Ishikawa (cell line): ENCODE data around the gene NRG2.

Experiments used
- CEBPB ChIP-seq: IDR thresholded peaks from 2 replicates; pipeline ENCODE4 v1.6.1; 2012
- CREB1 ChIP-seq: IDR thresholded peaks from 2 replicates; pipeline ENCODE4 v1.6.1; 2012; ENCODE audit warnings: low read depth
- EGR1 ChIP-seq: IDR thresholded peaks from 2 replicates; pipeline ENCODE4 v1.6.1; 2012
- EP300 ChIP-seq: IDR thresholded peaks from 2 replicates; pipeline ENCODE4 v1.6.1; 2012; ENCODE audit warnings: borderline replicate concordance
- FOXM1 ChIP-seq: IDR thresholded peaks from 2 replicates; pipeline ENCODE4 v1.6.1; 2012; ENCODE audit warnings: low read depth, borderline replicate concordance
- MAX ChIP-seq: IDR thresholded peaks from 2 replicates; pipeline ENCODE4 v1.6.1; 2012
- RAD21 ChIP-seq: IDR thresholded peaks from 2 replicates; pipeline ENCODE4 v1.6.1; 2012; ENCODE audit warnings: low read depth
- REST ChIP-seq: IDR thresholded peaks from 2 replicates; pipeline ENCODE4 v1.6.1; 2012; ENCODE audit warnings: low read depth, mild to moderate bottlenecking
- TAF1 ChIP-seq: IDR thresholded peaks from 2 replicates; pipeline ENCODE4 v1.6.1; 2012; ENCODE audit warnings: low read depth, mild to moderate bottlenecking
- TCF12 ChIP-seq: IDR thresholded peaks from 2 replicates; pipeline ENCODE4 v1.6.1; 2012; ENCODE audit warnings: low read depth
- USF1 ChIP-seq: IDR thresholded peaks from 2 replicates; pipeline ENCODE4 v1.6.1; 2012
- YY1 ChIP-seq: IDR thresholded peaks from 2 replicates; pipeline ENCODE4 v1.6.1; 2012; ENCODE audit warnings: low read depth
- ZBTB7A ChIP-seq: IDR thresholded peaks from 2 replicates; pipeline ENCODE4 v1.6.1; 2012; ENCODE audit warnings: low read depth

- TF ChIP-seq ZBTB7A (no peak), RAD21 (no peak), EGR1 (no peak), CEBPB (no peak), CREB1 (no peak), REST (no peak), EP300 (no peak), MAX (no peak), FOXM1 (no peak), TAF1 (no peak), TCF12 (no peak), USF1 (no peak), YY1 (no peak)
Measured at GRCh38 chr5:139912804-139913203, 130.3 kb downstream of the NRG2 start.
